Smooth muscle cell of the coronary artery (primary cell): Measurements from ENCODE around the gene HYI. TPM values are rescaled to one million over a fixed set of nuclear protein-coding genes. Genes with fewer than 3 reads are reported as not detected.

ENCODE experiments used
- total RNA-seq: library from RNA; depleted of rRNA; stranded (reverse); fragments of >200 nt; gene quantifications from 2 replicates; pipeline ENCODE4 v1.2.3, GENCODE V29; 2014; ENCODE audit warnings: low replicate concordance

The HYI gene
- total RNA-seq, result 8.4 and 96.7 TPM in 2 replicates

GRCh38 chr1:43453442-43454269 lies at the start of gene HYI:
Gene HYI (minus strand): TSS chr1:43453931. CDS start chr1:43453793, 138 bp downstream.

Other genes starting within 250 kb of the HYI start
- gene TMEM125, start 183.9 kb downstream of the HYI start, total RNA-seq, result 0.15 TPM in 1 of 2 replicates, not detected in the other
- 0.35 TPM in 1 of 2 replicates, not detected in the other for gene C1orf210, start 168.3 kb downstream of the HYI start, total RNA-seq
- 3.5 and 6.2 TPM in 2 replicates for gene TIE1, start 152.9 kb downstream of the HYI start, total RNA-seq
- gene MPL, start 116.1 kb downstream of the HYI start, total RNA-seq, result not detected in 2 replicates
- 1.1 and 18.9 TPM in 2 replicates for gene CDC20, start 95.0 kb downstream of the HYI start, total RNA-seq
- gene ELOVL1, start 85.9 kb downstream of the HYI start, total RNA-seq, result 38.0 and 56.0 TPM in 2 replicates
- gene MED8, start 64.1 kb downstream of the HYI start, total RNA-seq, result 44.8 and 69.4 TPM in 2 replicates
- 18.0 and 34.6 TPM in 2 replicates for gene SZT2, start 64.0 kb downstream of the HYI start, total RNA-seq
- gene PTPRF, start 77.0 kb upstream of the HYI start, total RNA-seq, result 96.6 and 123 TPM in 2 replicates
- gene KDM4A, start 196.2 kb upstream of the HYI start, total RNA-seq, result 39.2 and 41.1 TPM in 2 replicates